ENCODE measurements around the gene FSTL5. TPM values are rescaled to one million over a fixed set of nuclear protein-coding genes. Genes with fewer than 3 reads are reported as not detected.

FSTL5 gene
- total RNA-seq, 1 experiment from 2014 or later = not detected

GRCh38 chr4:161629694-161630441 lies 533.9 kb downstream of the FSTL5 start:
- intact Hi-C loops (cut with micrococcal nuclease) = no loop called here
- no peak overlapping the region for H3K27ac Mint-ChIP-seq (ENCODE audit: low read depth, unreplicated experiment)
- no peak for TF ChIP-seq CTCF (IDR thresholded peaks at IDR 0.05; ENCODE audit: unreplicated experiment)
- ChIA-PET CTCF (interaction anchor here (1.3 kb wide), 1 partner anchor 11 kb away, joined by 4 read pairs; no protein-coding TSS in a partner anchor), POLR2A (interaction anchor here (0.6 kb wide), 1 partner anchor 513 kb away, joined by 3 read pairs; no protein-coding TSS in a partner anchor)
- BruUV-seq (replicated peaks) = no TSS peak
- peak; percentile 7 for DNase-seq (ENCODE audit: unreplicated experiment)
- no peaks in the 10 kb centered on the region for H3K36me3 Mint-ChIP-seq (ENCODE audit: insufficient read depth, unreplicated experiment)
- no peaks in the 10 kb centered on the region for H3K27me3 Mint-ChIP-seq (ENCODE audit: insufficient read depth, unreplicated experiment)
- H3K4me1 Mint-ChIP-seq (ENCODE audit: insufficient read depth, unreplicated experiment) = no peaks in the 10 kb centered on the region
- no peak overlapping the region for H3K4me3 Mint-ChIP-seq (ENCODE audit: unreplicated experiment)
- no peaks in the 10 kb centered on the region for H3K9me3 Mint-ChIP-seq (ENCODE audit: unreplicated experiment)

GRCh38 chr4:161604516-161605300 lies 559.1 kb downstream of the FSTL5 start:
- CTCF ChIA-PET = no interaction called here

GRCh38 chr4:161601011-161601410 lies 562.8 kb downstream of the FSTL5 start:
- H3K27ac Mint-ChIP-seq (ENCODE audit: low read depth, unreplicated experiment) = no peak overlapping the region
- TF ChIP-seq CTCF (IDR thresholded peaks at IDR 0.05; ENCODE audit: unreplicated experiment) = no peak
- H3K9me3 Mint-ChIP-seq (ENCODE audit: unreplicated experiment) = no peaks in the 10 kb centered on the region
- BruUV-seq (replicated peaks) = no TSS peak
- no peaks in the 10 kb centered on the region for H3K36me3 Mint-ChIP-seq (ENCODE audit: insufficient read depth, unreplicated experiment)
- no peaks in the 10 kb centered on the region for H3K27me3 Mint-ChIP-seq (ENCODE audit: insufficient read depth, unreplicated experiment)
- H3K4me3 Mint-ChIP-seq (ENCODE audit: unreplicated experiment) = no peak overlapping the region
- intact Hi-C loops (cut with micrococcal nuclease) = no loop called here
- ChIA-PET CTCF (interaction anchor here (1.1 kb wide), 2 partner anchors 8 to 10 kb away, joined by 3 to 4 read pairs; no protein-coding TSS in a partner anchor), POLR2A (interaction anchor here (0.7 kb wide), 1 partner anchor 19 kb away, joined by 4 read pairs; no protein-coding TSS in a partner anchor)
- H3K4me1 Mint-ChIP-seq (ENCODE audit: insufficient read depth, unreplicated experiment) = no peaks in the 10 kb centered on the region
- DNase-seq (ENCODE audit: unreplicated experiment) = no peak

More at GRCh38 chr4:161604516-161605300, 559.1 kb downstream of the FSTL5 start:
- Mint-ChIP-seq H3K4me3 (ENCODE audit: unreplicated experiment) (no peak overlapping the region), H3K36me3 (ENCODE audit: insufficient read depth, unreplicated experiment) (no peaks in the 10 kb centered on the region), H3K4me1 (ENCODE audit: insufficient read depth, unreplicated experiment) (no peaks in the 10 kb centered on the region), H3K27ac (ENCODE audit: low read depth, unreplicated experiment) (no peak overlapping the region), H3K27me3 (ENCODE audit: insufficient read depth, unreplicated experiment) (no peaks in the 10 kb centered on the region), H3K9me3 (ENCODE audit: unreplicated experiment) (no peaks in the 10 kb centered on the region)
- intact Hi-C loops (cut with micrococcal nuclease) = no loop called here
- DNase-seq (ENCODE audit: unreplicated experiment) = no peak
- no peak for TF ChIP-seq CTCF (IDR thresholded peaks at IDR 0.05; ENCODE audit: unreplicated experiment)
- POLR2A ChIA-PET = no interaction called here
- no TSS peak for BruUV-seq (replicated peaks)

GRCh38 chr4:161595230-161595771 lies 568.5 kb downstream of the FSTL5 start:
- Mint-ChIP-seq H3K27me3 (ENCODE audit: insufficient read depth, unreplicated experiment) (no peaks in the 10 kb centered on the region), H3K36me3 (ENCODE audit: insufficient read depth, unreplicated experiment) (no peaks in the 10 kb centered on the region), H3K9me3 (ENCODE audit: unreplicated experiment) (no peaks in the 10 kb centered on the region), H3K4me1 (ENCODE audit: insufficient read depth, unreplicated experiment) (no peaks in the 10 kb centered on the region), H3K4me3 (ENCODE audit: unreplicated experiment) (no peak overlapping the region), H3K27ac (ENCODE audit: low read depth, unreplicated experiment) (no peak overlapping the region)
- BruUV-seq (replicated peaks) = no TSS peak
- no peak for TF ChIP-seq CTCF (IDR thresholded peaks at IDR 0.05; ENCODE audit: unreplicated experiment)
- intact Hi-C loops (cut with micrococcal nuclease) = no loop called here
- DNase-seq (ENCODE audit: unreplicated experiment) = no peak
- ChIA-PET CTCF (no interaction called here), POLR2A (no interaction called here)
